Glomerular visceral epithelial cell (primary cell): ENCODE results near the gene SOS1.
"Not testable (repeated sequence)": the region's sequence is repeated elsewhere in the genome, so short reads cannot be mapped to it uniquely, and the experiment has no call there.

Source experiments
- DNase-seq: peaks from one replicate; pipeline ENCODE4 v3.0.0-alpha.2; 2016; ENCODE audit errors: extremely low spot score

SOS1 gene

DNA sequence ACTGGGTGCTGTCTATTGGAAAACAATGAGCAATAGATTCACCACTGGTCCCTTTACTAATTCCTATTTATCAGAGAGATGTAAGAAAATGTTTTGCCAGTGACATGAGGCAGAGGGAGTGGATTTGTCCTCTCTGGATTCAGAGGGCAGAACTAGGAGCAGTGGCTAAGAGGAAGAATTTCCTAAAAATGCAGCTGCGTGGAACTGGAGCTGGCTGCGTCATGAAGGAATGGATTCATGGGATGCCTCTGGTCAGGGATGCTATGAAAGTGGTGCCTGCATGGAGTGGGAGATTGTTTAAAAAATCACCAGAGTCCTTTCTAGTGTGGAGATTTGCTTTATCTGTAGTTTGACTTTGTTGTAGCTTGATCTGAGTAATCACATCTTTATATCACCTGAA lies 152.8 kb downstream of the SOS1 start:
- DNase-seq, result no peak

DNA sequence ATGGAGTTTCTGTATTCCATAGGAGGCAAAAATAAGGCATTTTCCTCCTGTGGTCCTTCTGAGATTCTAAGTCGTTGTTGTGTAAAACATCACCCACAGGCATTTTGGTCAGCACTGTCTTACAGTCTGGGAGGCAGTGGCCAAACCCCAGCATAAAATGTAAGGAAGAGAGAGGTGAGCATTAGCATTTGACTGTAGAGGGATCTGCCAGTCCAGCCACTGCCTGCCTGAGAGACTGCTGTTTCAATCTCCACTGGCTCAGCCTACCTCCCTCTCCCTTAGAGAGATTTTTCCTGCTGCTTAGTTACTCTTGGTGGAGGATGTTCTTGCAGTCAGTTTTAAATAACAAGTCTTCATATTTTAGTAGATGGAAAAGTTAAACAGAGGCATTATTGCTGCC lies 154.2 kb downstream of the SOS1 start:
- DNase-seq, result no peak

DNA sequence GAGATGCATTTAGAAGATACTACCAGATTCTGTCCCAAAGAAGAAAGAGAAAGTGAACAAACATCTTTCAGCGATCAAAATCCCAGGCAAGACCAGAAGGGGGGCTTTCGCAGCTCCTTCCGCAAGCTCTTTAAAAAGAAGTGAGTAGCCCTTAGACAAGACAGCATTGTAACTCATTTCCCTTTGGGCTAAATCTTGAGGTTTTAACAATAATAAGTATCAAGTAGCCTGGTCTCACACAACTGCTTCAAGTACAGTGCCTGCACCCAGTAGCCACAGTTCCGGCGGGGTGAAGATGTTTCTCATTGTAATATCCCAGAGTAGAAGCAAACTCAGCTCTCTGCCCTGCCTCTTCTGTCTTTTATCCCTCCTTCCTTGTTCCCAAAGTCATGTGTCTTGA lies 154.8 kb downstream of the SOS1 start:
- DNase-seq, result no peak

DNA sequence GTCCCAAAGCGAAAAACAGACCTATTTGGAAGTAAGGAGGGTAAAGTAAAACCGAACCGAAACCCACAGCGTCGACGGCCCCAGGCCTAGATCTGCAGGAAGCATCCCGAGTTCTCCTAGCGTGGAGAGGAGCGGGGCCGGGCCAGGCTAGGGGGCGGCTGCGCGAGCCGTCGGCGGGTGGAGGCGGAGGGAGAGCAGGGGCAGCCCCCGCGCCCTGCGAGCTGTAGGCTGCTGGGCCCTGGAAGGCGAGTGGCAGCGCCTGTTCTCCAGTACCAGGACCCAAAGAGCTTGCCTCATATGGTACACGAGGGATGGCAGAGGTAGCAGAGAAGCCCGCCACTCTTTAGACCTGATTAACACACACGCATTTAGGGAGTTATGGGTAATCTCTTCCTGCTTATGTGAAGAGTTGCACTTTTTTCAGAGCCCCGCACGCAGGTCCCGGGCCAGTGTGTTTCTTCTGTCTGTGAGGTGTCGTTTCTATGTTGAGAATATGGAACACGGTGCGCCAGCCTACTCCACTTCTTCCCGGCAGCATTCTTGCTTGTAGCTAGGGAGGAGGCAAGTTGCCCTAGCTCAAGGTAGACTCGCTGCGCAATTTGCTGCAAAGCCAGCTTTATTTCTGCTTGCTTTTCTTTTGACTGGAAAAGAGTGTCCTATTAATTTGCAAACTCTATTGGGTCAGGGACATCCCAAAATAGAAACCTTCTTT lies 160.1 kb downstream of the SOS1 start:
- no peak for DNase-seq

DNA sequence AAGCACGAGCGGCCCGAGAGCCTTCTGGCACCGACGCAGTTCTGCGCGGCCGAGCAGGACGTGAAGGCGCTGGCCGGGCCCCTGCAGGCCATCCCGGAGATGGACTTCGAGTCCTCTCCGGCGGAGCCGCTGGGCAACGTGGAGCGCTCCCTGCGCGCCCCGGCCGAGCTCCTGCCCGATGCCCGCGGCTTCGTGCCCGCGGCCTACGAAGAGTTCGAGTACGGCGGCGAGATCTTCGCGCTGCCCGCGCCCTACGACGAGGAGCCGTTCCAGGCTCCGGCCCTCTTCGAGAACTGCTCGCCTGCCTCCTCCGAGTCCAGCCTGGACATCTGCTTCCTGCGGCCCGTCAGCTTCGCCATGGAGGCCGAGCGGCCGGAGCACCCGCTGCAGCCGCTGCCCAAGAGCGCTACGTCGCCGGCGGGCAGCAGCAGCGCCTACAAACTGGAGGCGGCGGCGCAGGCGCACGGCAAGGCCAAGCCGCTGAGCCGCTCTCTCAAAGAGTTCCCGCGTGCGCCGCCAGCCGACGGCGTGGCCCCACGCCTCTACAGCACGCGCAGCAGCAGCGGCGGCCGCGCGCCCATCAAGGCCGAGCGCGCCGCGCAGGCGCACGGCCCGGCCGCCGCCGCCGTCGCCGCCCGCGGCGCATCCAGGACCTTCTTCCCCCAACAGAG lies 160.8 kb downstream of the SOS1 start:
- DNase-seq, result peak; percentile 53

DNA sequence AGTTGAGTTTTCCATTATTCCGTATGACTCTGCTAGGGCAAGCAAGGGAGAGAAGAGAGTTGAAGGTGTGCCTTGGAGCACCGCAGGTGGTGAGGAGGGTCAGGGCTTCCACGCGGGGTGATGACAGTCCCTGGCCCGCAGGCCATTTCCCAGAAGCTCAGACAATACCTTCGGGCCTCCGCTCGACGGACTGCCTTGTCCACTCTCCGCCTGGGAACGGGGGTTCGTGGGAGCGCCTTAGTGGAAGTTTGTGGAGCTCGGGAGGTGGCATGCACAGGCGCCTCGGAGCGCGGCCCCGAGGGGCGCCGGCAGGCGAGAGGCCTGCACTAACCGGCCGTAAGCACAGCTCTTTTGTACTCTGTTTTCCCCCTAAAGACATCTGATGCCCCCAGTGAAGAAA lies 161.4 kb downstream of the SOS1 start:
- no peak for DNase-seq

DNA sequence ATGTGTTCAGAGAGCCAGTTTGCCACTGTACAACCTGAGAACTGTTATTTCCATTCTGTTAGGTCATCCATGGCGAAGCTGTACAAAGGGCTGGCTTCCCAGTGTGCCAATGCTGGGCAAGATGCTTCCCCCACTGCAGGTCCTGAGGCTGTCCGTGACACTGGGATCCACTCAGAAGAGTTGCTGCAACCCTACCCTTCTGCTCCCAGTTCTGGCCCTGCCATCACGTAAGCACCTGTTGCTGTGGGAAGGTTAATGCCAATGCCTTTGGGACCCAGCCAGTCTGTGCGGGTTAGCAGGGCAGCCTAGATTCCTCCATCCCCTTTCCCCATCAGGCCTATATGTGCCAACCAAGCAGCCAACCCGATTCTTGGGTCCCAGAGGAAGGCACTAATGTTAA lies 162.9 kb downstream of the SOS1 start:
- DNase-seq, result no peak

DNA sequence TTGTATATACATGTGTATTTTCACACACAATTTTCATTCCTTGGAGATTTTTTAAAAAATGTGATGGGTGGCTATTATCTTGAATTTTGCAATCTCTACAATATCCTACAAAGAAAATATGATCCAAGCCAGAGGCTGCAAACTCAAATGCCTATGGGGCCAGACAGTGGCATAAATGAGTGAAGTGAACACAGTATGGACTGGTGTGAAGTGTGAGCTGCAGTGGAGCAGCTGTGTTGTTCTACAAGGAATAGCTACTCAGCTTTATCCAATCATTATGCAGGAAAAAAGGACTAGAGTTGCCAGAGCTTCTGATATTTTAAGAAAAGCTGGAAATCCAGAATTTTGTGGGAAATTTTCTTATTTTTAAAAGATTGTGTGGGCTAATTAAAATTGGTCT lies 169.1 kb downstream of the SOS1 start:
- DNase-seq, result no peak

DNA sequence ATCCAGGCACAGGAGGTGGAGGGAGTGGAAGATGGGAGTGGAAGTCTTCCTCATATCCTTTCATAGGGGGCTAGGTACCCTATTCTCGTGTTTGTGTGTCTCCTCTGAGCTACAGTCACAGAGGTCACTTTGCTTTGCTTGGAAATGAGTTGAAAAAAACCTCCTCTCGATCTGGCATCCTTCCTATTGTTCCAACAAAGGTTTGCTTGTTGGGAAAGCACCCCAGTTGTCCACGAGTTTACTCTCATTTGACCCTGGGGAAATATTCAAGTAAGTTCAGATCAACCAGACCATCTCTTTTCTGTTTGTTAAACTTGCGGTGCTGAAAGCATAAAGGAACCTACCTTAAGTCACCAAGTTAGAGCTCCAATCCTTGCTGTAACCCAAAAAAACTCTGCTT lies 171.9 kb downstream of the SOS1 start:
- DNase-seq, result no peak

DNA sequence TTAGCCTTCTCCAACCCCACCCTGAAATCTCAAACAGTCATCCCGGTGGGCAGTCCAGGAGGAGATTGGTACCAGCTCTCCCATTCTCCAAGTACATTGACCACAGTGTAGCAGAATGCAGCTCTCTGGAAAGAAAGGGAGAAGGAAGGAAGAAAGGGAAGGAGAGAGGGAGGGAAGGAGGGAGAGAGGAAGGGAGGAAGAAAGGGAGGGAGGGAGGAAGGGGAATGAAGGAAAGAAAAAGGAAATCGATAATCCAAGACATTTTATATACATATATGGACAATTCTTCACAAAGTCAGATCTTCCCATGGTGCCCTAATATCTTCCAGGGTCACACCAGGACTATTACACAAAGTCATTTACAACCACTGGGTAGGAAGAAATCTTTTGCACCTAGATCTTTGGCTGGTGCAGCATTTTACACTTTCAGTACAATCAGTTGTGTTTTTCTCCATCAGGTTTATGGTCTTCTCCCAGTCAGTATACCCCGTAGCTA lies 172.4 kb downstream of the SOS1 start:
- DNase-seq, result no peak

DNA sequence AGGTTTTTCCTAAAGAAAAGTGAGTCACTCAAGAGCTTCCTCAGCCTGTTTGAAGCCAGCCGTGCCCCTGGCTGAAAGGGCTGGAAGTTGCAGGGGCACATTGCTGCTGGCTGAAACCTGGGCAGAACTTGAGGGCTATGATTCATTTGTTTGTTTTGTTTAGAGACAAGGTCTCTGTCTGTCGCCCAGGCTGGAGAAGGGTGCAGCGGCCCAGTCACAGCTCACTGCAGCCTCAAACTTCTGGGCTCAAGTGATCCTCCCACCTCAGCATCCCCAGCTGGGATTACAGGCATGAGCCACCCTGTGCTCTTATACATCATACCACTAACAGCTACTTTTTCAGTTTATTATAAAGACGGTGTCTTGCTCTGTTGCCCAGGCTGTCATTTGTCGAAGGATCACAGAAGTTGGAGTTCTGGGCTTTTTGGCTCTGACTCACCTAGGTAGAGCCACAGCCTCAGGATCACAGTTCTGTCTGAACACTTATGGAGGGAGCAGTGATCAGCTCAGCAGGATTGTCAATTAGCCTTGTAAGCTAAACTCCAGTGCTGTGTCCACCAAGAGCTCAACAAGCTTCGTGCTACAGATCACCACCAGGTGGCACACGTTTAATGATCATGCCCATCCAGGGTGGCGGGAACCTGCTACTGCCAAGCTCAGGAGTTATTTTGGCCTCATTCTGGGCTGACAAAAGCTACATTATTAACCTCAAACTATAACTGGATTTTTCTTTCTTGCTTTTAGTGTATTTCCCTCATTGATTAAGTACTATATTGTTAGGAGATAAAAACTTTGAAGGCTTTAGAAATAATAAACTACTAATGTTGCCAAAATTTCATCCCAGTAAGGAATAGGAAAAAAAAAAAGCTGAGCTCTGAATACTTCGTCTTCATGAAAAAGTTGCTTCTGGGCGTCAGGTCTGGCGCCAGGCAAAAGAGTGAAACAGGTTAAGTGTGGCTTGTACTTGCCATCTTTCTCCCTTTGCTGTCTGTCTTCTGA lies 173.3 kb downstream of the SOS1 start:
- DNase-seq, result peak; percentile 68

DNA sequence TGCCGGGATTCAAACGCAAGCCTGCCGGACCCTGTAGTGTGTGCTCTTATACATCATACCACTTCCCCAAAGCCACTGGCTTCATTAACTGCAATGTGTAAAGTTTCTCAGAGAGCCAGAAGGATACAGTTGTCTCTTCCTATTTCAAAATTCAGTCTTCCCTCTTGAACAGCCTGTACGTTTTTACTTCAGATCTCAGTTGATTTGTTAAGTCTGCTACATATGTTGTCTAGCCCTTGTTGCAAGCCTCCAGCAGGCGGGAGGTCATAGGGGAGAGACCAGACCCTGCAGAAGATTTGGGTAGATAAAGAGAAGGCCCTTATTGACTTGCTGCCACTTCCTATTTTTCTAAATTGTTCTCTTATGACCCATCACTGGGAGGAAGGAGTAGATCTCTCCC lies 174.9 kb downstream of the SOS1 start:
- no peak for DNase-seq

DNA sequence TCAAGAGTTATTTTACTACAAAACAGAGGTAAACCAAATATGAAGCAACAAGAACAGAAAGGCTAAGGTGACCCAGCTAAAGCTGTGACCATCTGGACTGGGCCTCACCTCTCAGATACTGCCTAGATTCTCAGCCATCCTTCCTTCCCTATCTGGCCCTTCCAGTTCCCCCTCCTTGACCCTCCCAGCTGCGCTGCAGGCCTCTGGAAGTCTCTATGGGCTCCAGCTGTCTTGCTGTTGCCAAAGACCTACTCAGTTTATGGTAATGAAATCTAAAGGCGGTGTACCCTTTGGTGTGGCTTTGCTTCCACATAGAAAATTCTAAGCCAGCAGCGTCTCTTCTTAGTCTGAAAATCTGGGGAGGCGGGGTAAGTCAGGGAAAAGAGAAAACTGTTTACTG lies 175.5 kb downstream of the SOS1 start:
- no peak for DNase-seq

DNA sequence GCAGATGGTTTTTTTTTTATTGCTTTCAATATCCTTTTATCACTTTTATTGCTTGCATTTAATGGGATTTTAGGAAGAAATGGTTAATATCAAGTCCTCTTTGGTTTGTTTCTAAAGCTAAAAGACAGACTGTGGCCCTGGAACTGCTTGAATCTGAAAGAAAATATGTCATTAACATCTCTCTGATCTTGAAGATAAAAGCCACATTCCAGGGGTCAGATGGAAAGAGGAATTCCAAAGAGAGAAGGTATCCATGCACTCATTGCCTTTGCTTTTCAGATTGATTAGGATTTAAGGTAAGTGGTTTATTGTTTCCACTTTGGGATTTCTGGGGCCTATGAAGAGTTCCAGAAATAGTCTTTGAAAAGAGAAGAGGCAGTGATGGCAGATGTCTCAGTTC lies 177.1 kb downstream of the SOS1 start:
- DNase-seq, result no peak

DNA sequence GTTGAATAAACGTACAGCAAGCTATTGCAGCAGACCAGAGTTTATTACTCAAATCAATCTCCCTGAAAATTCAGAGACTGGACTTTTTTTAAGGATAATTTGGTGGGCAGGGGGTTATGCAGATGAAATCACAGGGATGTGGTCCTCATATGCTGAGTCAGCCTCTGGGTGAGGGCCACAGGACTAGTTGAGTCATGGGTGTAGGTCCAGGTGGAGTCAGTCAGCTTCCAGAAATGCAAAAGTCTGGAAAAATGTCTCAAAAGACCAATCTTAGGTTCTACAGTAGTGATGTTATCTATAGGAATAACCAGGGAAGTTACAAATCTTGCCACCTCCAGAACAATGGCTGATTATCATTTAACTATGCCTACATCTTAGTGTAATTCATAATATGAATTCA lies 180.1 kb downstream of the SOS1 start:
- DNase-seq, result no peak

DNA sequence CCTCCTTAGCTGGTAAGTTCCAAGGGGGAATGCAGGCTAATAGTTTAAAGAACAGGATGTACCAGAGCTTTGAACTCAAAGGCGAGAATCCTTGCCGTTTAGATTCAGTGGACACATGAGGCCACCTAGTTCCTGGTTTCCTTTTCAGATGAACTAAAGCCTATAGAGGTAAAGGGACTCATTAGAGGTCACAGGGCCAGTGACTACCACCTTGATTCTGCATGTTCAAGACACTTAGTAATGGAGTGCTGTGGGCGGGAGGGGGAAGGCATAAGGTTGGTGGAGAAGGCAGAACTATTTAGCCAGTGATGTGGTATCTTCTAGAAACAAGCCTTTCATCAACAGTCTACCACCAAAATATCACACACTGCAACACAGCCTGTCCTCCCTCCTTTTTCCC lies 183.3 kb downstream of the SOS1 start:
- DNase-seq, result no peak

DNA sequence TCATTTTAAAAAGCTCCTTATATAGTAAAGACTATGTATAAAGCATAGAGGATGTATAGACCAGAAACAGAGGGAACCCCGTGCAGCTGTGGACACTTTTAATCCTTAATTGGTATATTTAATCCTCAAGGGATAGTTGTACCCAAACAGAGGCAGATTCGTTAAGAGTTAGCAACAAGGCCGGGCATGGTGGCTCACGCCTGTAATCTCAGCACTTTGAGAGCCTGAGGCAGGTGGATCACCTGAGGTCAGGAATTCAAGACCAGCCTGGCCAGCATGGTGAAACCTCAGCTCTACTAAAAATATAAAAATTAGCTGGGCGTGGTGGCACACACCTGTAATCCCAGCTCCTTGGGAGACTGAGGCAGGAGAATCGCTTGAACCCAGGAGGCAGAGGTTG lies 184.3 kb downstream of the SOS1 start:
- DNase-seq, result not testable (repeated sequence)

DNA sequence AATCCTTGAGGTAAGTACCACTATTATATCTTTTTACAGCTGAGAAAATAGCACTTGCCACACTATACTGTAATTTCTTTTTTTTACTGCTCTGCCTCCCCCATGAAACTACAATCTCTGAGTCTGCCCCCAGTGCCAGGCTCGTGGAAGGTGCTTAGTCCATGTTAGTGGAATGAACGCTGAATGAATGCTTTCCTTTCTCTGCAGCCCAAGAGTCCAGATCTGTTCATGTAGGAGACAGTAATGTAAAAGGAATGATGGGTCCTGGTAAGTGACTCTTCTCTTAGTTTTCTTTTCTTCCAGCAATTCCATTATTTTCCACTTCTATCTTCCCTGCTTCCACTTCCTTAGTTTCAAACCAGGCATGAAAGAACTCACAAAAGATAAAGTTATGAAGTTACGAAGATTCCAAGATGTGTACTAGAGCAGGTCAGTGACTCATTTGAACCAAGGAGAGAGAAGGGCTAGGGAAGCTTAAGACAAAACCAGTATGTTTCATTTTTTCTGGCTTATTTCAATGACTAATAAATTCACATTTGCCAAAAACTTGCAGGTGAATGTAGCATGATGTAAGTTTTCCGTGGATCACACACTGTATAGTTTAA lies 185.2 kb downstream of the SOS1 start:
- peak; percentile 15 for DNase-seq

DNA sequence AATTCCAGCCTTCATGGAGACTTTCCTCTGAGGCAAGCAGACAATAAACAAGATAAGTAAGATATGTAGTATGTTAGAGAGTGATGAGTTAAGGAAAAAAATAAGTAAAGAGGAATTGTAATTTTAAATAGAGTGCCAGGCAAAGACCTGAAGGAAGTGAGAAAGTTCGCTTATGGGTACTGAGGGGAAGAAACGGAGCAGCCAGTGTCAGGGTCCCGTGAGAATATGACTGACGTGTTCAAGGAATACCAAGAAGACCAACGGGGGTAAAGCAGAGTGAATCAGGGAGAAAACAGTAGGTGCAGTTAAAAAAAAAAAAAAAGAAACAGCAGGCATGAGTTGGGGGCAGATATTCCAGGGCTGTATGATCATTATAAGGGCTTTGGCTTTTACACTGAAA lies 186.1 kb downstream of the SOS1 start:
- DNase-seq, result no peak

DNA sequence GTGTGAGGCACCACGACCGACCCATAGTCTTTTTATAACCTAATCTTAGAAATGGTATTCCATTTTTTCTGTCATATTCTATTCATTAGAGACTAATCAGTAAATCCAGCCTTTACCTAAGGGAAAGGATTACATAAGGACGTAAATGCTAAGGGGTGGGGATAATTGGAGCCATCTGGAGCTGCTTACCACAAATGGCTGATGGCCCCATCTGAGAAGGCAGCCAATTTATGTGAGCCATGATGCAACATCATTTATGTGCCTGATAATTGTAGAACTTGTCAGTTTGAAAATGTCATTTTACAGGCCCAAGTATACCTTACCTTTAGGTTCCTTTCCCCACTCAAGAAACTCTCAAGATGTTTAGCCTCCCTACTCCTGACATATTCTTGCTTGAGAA lies 187.2 kb downstream of the SOS1 start:
- no peak for DNase-seq

DNA sequence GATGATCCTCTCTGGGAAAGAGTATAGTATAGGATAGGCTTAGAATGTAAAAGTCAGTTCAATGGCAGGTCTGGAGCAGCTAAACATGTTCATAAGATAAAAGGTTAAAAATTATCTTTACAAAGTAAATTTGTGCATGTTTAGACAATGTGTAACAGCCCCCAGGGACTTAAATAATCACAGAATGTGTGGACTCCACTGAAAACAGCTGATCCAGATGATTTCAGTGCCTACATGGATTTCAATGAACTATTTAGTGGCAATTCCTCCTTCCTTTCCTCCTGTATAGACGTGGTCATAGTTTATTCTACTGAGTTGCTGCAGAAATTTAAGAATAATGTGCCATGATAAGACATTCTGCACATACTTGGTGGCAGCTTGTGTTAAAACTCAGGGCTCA lies 188.3 kb downstream of the SOS1 start:
- no peak for DNase-seq
